GM12878 (cell line): ENCODE results near the gene RABL3. TPM values are rescaled to one million over a fixed set of nuclear protein-coding genes. Genes with fewer than 3 reads are reported as not detected.
"Not testable (repeated sequence)": the region's sequence is repeated elsewhere in the genome, so short reads cannot be mapped to it uniquely, and the experiment has no call there.

Experiments used
- ATAC-seq: fragments of 200-7000 bp; cut with Tn5 transposase; 3 replicates; pipeline ENCODE4 v1.9.1; 2020; ENCODE audit warnings: mild to moderate bottlenecking, moderate library complexity
- BruUV-seq: library from RNA; stranded (reverse); fragments of 400-500 nt; replicated peaks from 2 replicates; lab custom pipeline; 2021; lab: Mats Ljungman, UMichigan
- CTCF ChIA-PET: fragments of 300-600 bp; sonication (Branson Sonifier 250); formaldehyde crosslinking; extraction: SDS; loops from one replicate; lab custom pipeline; 2021; ENCODE audit warnings: inconsistent platforms; lab: Yijun Ruan, JAX
- POLR2A ChIA-PET: fragments of 350-600 bp; formaldehyde crosslinking; extraction: SDS; loops from one replicate; lab custom pipeline; 2021; ENCODE audit warnings: inconsistent platforms; lab: Charles Lee
- RAD21 ChIA-PET: fragments of 300-600 bp; sonication (Branson Sonifier 250); formaldehyde crosslinking; loops from one replicate; lab custom pipeline; 2023; ENCODE audit warnings: antibody characterized with exemption; ENCODE audit not compliant: unreplicated experiment; lab: Charles Lee
- SMC1A ChIA-PET: fragments of 300-600 bp; sonication (Branson Sonifier 250); formaldehyde crosslinking; loops from one replicate; lab custom pipeline; 2023; ENCODE audit not compliant: unreplicated experiment, uncharacterized antibody; lab: Charles Lee
- DNase-seq: peaks from one replicate; pipeline ENCODE4 v3.0.0-alpha.2; 2011; ENCODE audit warnings: low read depth, low spot score
- FAIRE-seq: peaks from 3 replicates; lab custom pipeline; 2011; peaks lifted over from hg19 to GRCh38; lab: Jason Lieb, UNC
- H2AFZ ChIP-seq: 2 replicates; pipeline ENCODE4 v1.6.0; 2011; ENCODE audit warnings: low read depth, low read length, control low read depth; ENCODE audit not compliant: control insufficient read depth
- H3K27ac ChIP-seq: 2 replicates; pipeline ENCODE4 v1.5.1; 2011; ENCODE audit warnings: control low read depth; ENCODE audit not compliant: control insufficient read depth, insufficient read depth
- H3K27me3 ChIP-seq, 2 experiments: replicated peaks in 1 of 2; 2 replicates each; pipeline versions ENCODE4 v1.6.0 to v1.6.1; 2011; ENCODE audit warnings: low read length in 1 of 2; ENCODE audit not compliant: control insufficient read depth in 2 of 2, insufficient read depth in 2 of 2
- H3K36me3 ChIP-seq, 2 experiments: 2 replicates each; pipeline ENCODE4 v1.5.1; 2011; ENCODE audit warnings: low read length in 1 of 2; ENCODE audit not compliant: control insufficient read depth in 2 of 2, insufficient read depth in 2 of 2
- H3K4me1 ChIP-seq: 2 replicates; pipeline ENCODE4 v1.6.1; 2011; ENCODE audit warnings: mild to moderate bottlenecking, low read length, moderate library complexity, mixed read lengths; ENCODE audit not compliant: control insufficient read depth, insufficient read depth
- H3K4me2 ChIP-seq: 2 replicates; pipeline ENCODE4 v1.6.0; 2011; ENCODE audit warnings: control low read depth; ENCODE audit not compliant: control insufficient read depth, insufficient read depth
- H3K4me3 ChIP-seq: fragments of 200-600 bp; sonication (generic); 2 replicates; pipeline ENCODE4 v1.5.1; 2016
- H3K79me2 ChIP-seq: 2 replicates; pipeline ENCODE4 v1.6.0; 2011; ENCODE audit warnings: low read length; ENCODE audit not compliant: control insufficient read depth, insufficient read depth
- H3K9ac ChIP-seq: 2 replicates; pipeline ENCODE4 v1.8.0; 2011; ENCODE audit warnings: low read length, control low read depth, mixed read lengths; ENCODE audit not compliant: control insufficient read depth, insufficient read depth
- H3K9me3 ChIP-seq: replicated peaks from 3 replicates; pipeline ENCODE4 v1.5.1; 2011; ENCODE audit warnings: mild to moderate bottlenecking, low read length; ENCODE audit not compliant: control insufficient read depth, insufficient read depth
- H4K20me1 ChIP-seq: 2 replicates; pipeline ENCODE4 v1.6.0; 2011; ENCODE audit not compliant: control insufficient read depth, insufficient read depth
- NBN ChIP-seq: fragments of 450-650 bp; IDR thresholded peaks from 2 replicates; pipeline ENCODE4 v1.6.1; 2016
- WGBS: methylation state at CpG from one replicate; pipeline ENCODE4 v1.1.6; 2016; ENCODE audit warnings: low lambda C conversion rate; ENCODE audit not compliant: insufficient replicate concordance, insufficient coverage; ENCODE audit errors: missing lambda C conversion rate; 5-methylcytosine and 5-hydroxymethylcytosine counted together
- in situ Hi-C: fragments of 300-500 bp; cut with MboI; formaldehyde crosslinking; loops from 9 replicates; pipeline ENCODE4 v1.14.3; 2018; ENCODE audit warnings: mixed read lengths
- intact Hi-C: fragments of 100-400 bp; cut with micrococcal nuclease; formaldehyde crosslinking; loops from one replicate; pipeline ENCODE4 v1.14.2; 2022; ENCODE audit not compliant: unreplicated experiment
- polyA plus RNA-seq, 11 experiments: library from polyadenylated mRNA; depleted of rRNA in 4 of 11; unstranded in 6 of 11; stranded (reverse) in 5 of 11; fragments of >200 nt; fragmentation: Nextera tagmentation in 4 of 11; fragmentation: Illumina TruSeq in 1 of 11; extraction: Ambion mirVana in 4 of 11; extraction: Trizol in 1 of 11; gene quantifications; 1 replicate in 1 of 11; 2 replicates in 10 of 11; pipeline versions ENCODE4 v1.2.1 to v1.2.3, GENCODE V29; 2011 to 2016; ENCODE audit warnings: inconsistent platforms in 2 of 11, missing spikeins in 2 of 11, low read depth in 1 of 11
- total RNA-seq, 4 experiments: library from RNA; depleted of rRNA in 3 of 4; stranded (reverse); fragments of >200 nt in 3 of 4; fragmentation: Illumina TruSeq in 1 of 4; extraction: Trizol in 1 of 4; gene quantifications; 2 replicates each; pipeline versions ENCODE4 v1.2.1 to v1.2.3, GENCODE V29; 2013 to 2021
- TF ChIP-seq, protein P1 (sequence below): fragments of 450-650 bp; formaldehyde crosslinking; IDR thresholded peaks from 2 replicates; pipeline ENCODE4 v1.4.0; 2022; ENCODE audit warnings: mild to moderate bottlenecking, moderate library complexity
- TF ChIP-seq, protein P2 (sequence below): IDR thresholded peaks from 2 replicates; pipeline ENCODE4 v1.6.1; 2012; ENCODE audit warnings: improper control_type of control experiment, low read depth, low read length; ENCODE audit not compliant: insufficient replicate concordance

The RABL3 gene
- total and polyA plus RNA-seq, 10 of the 15 experiments (the other 5 are each of a cell fraction or from before 2014, with no cell fraction given) = 10.5 to 38.0 (median 25.2) TPM

DNA sequence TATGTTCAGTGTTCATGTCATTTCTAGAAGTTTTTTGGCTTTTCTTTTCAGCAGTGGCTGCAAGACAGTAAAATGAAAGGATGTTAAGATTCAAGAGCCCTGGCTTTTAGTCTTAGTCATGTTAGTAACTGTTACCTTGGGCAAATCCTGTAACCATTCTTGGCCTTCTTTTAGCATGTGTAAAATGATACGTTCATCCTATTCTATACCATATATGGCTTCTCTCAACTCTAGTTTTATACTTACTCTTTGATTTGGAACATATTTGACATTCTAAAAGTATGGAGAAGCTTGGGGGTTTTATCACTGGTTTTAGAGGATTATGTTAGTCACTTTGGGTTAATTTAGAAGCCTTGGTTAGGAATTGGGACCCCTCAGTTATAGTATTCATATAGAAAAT, 20.3 kb upstream of the RABL3 start (continued):
- TF ChIP-seq, protein P1, sequence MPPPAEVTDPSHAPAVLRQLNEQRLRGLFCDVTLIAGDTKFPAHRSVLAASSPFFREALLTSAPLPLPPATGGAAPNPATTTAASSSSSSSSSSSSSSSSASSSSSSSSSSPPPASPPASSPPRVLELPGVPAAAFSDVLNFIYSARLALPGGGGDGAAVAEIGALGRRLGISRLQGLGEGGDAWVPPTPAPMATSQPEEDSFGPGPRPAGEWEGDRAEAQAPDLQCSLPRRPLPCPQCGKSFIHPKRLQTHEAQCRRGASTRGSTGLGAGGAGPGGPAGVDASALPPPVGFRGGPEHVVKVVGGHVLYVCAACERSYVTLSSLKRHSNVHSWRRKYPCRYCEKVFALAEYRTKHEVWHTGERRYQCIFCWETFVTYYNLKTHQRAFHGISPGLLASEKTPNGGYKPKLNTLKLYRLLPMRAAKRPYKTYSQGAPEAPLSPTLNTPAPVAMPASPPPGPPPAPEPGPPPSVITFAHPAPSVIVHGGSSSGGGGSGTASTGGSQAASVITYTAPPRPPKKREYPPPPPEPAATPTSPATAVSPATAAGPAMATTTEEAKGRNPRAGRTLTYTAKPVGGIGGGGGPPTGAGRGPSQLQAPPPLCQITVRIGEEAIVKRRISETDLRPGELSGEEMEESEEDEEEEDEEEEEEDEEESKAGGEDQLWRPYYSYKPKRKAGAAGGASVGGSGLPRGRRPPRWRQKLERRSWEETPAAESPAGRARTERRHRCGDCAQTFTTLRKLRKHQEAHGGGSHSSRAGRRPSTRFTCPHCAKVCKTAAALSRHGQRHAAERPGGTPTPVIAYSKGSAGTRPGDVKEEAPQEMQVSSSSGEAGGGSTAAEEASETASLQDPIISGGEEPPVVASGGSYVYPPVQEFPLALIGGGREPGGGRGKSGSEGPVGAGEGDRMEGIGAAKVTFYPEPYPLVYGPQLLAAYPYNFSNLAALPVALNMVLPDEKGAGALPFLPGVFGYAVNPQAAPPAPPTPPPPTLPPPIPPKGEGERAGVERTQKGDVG (CRISPR knock-in tag) = no peak
- no peak for TF ChIP-seq NBN
- TF ChIP-seq, protein P2, sequence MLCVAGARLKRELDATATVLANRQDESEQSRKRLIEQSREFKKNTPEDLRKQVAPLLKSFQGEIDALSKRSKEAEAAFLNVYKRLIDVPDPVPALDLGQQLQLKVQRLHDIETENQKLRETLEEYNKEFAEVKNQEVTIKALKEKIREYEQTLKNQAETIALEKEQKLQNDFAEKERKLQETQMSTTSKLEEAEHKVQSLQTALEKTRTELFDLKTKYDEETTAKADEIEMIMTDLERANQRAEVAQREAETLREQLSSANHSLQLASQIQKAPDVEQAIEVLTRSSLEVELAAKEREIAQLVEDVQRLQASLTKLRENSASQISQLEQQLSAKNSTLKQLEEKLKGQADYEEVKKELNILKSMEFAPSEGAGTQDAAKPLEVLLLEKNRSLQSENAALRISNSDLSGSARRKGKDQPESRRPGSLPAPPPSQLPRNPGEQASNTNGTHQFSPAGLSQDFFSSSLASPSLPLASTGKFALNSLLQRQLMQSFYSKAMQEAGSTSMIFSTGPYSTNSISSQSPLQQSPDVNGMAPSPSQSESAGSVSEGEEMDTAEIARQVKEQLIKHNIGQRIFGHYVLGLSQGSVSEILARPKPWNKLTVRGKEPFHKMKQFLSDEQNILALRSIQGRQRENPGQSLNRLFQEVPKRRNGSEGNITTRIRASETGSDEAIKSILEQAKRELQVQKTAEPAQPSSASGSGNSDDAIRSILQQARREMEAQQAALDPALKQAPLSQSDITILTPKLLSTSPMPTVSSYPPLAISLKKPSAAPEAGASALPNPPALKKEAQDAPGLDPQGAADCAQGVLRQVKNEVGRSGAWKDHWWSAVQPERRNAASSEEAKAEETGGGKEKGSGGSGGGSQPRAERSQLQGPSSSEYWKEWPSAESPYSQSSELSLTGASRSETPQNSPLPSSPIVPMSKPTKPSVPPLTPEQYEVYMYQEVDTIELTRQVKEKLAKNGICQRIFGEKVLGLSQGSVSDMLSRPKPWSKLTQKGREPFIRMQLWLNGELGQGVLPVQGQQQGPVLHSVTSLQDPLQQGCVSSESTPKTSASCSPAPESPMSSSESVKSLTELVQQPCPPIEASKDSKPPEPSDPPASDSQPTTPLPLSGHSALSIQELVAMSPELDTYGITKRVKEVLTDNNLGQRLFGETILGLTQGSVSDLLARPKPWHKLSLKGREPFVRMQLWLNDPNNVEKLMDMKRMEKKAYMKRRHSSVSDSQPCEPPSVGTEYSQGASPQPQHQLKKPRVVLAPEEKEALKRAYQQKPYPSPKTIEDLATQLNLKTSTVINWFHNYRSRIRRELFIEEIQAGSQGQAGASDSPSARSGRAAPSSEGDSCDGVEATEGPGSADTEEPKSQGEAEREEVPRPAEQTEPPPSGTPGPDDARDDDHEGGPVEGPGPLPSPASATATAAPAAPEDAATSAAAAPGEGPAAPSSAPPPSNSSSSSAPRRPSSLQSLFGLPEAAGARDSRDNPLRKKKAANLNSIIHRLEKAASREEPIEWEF = no peak
- TF ChIP-seq, all 136 proteins: peak for 0

DNA sequence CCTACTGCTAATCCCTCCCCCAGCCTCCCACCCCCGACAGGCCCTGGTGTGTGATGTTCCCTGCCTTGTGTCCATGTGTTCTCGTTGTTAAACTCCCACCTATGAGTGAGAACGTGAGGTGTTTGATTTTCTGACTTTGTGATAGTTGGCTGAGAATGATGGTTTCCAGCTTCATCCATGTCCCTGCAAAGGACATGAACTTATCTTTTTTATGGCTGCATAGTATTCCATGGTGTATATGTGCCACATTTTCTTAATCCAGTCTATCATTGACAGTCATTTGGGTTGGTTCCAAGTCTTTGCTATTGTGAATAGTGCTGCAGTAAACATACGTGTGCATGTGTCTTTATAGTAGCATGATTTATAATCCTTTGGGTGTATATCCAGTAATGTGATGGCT, 16.2 kb upstream of the RABL3 start:
- CTCF ChIA-PET, H4K20me1 ChIP-seq, H3K4me2 ChIP-seq, H3K27ac ChIP-seq, H3K27me3 ChIP-seq, H3K9me3 ChIP-seq, H3K36me3 ChIP-seq, H3K4me1 ChIP-seq, POLR2A ChIA-PET, RAD21 ChIA-PET, ATAC-seq, FAIRE-seq, H3K9ac ChIP-seq, in situ Hi-C loops, DNase-seq, H3K4me3 ChIP-seq, intact Hi-C loops, H2AFZ ChIP-seq, SMC1A ChIA-PET, BruUV-seq: not testable (repeated sequence)
- WGBS = 75% methylated on average over 4 of the region's 4 CpGs
- peaks cover 23% of the 10 kb centered on the region for H3K79me2 ChIP-seq
